Activated CD4-positive, alpha-beta T cell treated with anti-CD3 and anti-CD28 coated beads for 36 hours (primary cell): ENCODE data around the gene GABBR1. TPM values are rescaled to one million over a fixed set of nuclear protein-coding genes. Genes with fewer than 3 reads are reported as not detected.

Source experiments
- ATAC-seq: fragments of 200-7000 bp; cut with Tn5 transposase; one replicate; pipeline ENCODE4 v1.10.0; 2021; ENCODE audit warnings: mild to moderate bottlenecking, moderate library complexity
- CTCF ChIA-PET: fragments of 350-600 bp; sonication (Branson Sonifier 250); formaldehyde crosslinking; loops from one replicate; lab custom pipeline; 2021; ENCODE audit warnings: antibody characterized with exemption; lab: Charles Lee
- POLR2A ChIA-PET: fragments of 350-600 bp; sonication (Branson Sonifier 250); formaldehyde crosslinking; loops from one replicate; lab custom pipeline; 2021; ENCODE audit warnings: antibody characterized with exemption, inconsistent platforms; lab: Charles Lee
- DNase-seq: peaks from one replicate; pipeline ENCODE4 v3.0.0-alpha.2; 2020
- H3K27ac Mint-ChIP-seq: one replicate; pipeline ENCODE4 v1.8.0; 2021; ENCODE audit warnings: mixed read lengths
- H3K27me3 Mint-ChIP-seq: one replicate; pipeline ENCODE4 v1.8.0; 2021; ENCODE audit warnings: mixed read lengths
- H3K36me3 Mint-ChIP-seq: one replicate; pipeline ENCODE4 v1.8.0; 2021; ENCODE audit warnings: low read depth, mixed read lengths
- H3K4me1 Mint-ChIP-seq: one replicate; pipeline ENCODE4 v1.8.0; 2021; ENCODE audit warnings: mixed read lengths
- H3K4me3 Mint-ChIP-seq: one replicate; pipeline ENCODE4 v1.8.0; 2021; ENCODE audit warnings: mild to moderate bottlenecking, moderate library complexity, mixed read lengths
- H3K9me3 Mint-ChIP-seq: one replicate; pipeline ENCODE4 v1.8.0; 2021; ENCODE audit warnings: low read depth, mixed read lengths
- intact Hi-C, 2 experiments: fragments of 100-400 bp; cut with DNase I in 1 of 2; cut with micrococcal nuclease in 1 of 2; formaldehyde crosslinking; loops; one replicate each; pipeline versions ENCODE4 v1.14.2 to v1.15.1; 2022 to 2024; cut with DNase I, micrococcal nuclease
- total RNA-seq, 2 experiments: library from RNA; stranded (reverse); gene quantifications; one replicate each; pipeline ENCODE4 v1.2.3, GENCODE V29; 2021

GABBR1 gene
- total RNA-seq, 2 experiments from 2014 or later = 25.8 to 35.9 TPM

- CTCF ChIA-PET = interaction anchor here (0.6 to 2.0 kb wide), 5 partner anchors 8 to 924 kb away, joined by 3 to 7 read pairs (median 3); no protein-coding TSS in a partner anchor
Observed at GRCh38 chr6:29597184-29597583, 35.8 kb downstream of the GABBR1 start.

GRCh38 chr6:29596381-29596900 is 36.5 kb downstream of the GABBR1 start:
- Mint-ChIP-seq H3K27ac (no peak overlapping the region), H3K36me3 (peaks cover 2% of the 10 kb centered on the region), H3K27me3 (no peaks in the 10 kb centered on the region), H3K9me3 (no peaks in the 10 kb centered on the region), H3K4me1 (no peaks in the 10 kb centered on the region), H3K4me3 (no peak overlapping the region)
- no peak for ATAC-seq
- no peak for DNase-seq
- POLR2A ChIA-PET = interaction anchor here (0.7 kb wide), 1 partner anchor 58 kb away, joined by 5 read pairs; no protein-coding TSS in a partner anchor
- intact Hi-C loops = loop anchor here in 1 of 2 experiments (10.0 kb wide), 2 partner anchors 552 to 762 kb away; partner anchors contain the start of gene OR2W1
- CTCF ChIA-PET = interaction anchor here (2.0 kb wide), 1 partner anchor 11 kb away, joined by 4 read pairs; no protein-coding TSS in a partner anchor

More at GRCh38 chr6:29597184-29597583, 35.8 kb downstream of the GABBR1 start:
- Mint-ChIP-seq H3K4me1 (no peaks in the 10 kb centered on the region), H3K4me3 (no peak overlapping the region), H3K27ac (no peak overlapping the region), H3K9me3 (no peaks in the 10 kb centered on the region), H3K36me3 (peaks cover 3% of the 10 kb centered on the region), H3K27me3 (no peaks in the 10 kb centered on the region)
- no peak for ATAC-seq
- intact Hi-C loops = loop anchor here in 1 of 2 experiments (10.0 kb wide), 2 partner anchors 552 to 762 kb away; partner anchors contain the start of gene OR2W1
- no peak for DNase-seq
- POLR2A ChIA-PET = no interaction called here

- Mint-ChIP-seq H3K9me3 (no peaks in the 10 kb centered on the region), H3K4me3 (no peak overlapping the region), H3K36me3 (no peaks in the 10 kb centered on the region), H3K4me1 (no peaks in the 10 kb centered on the region), H3K27me3 (peaks cover 2% of the 10 kb centered on the region), H3K27ac (no peak overlapping the region)
- no peak for ATAC-seq
- intact Hi-C loops = loop anchor here in 1 of 2 experiments (10.0 kb wide), 2 partner anchors 549 to 759 kb away; partner anchors contain the start of gene OR2W1
- CTCF ChIA-PET = no interaction called here
- POLR2A ChIA-PET = no interaction called here
- DNase-seq = no peak
Observed at GRCh38 chr6:29593199-29593855, 39.7 kb downstream of the GABBR1 start.

- no peak overlapping the region for H3K4me3 Mint-ChIP-seq
Observed at GRCh38 chr6:29591677-29592076, 41.3 kb downstream of the GABBR1 start.

GRCh38 chr6:29590218-29590808 is 42.7 kb downstream of the GABBR1 start:
- Mint-ChIP-seq H3K27ac (no peak overlapping the region), H3K36me3 (no peaks in the 10 kb centered on the region), H3K4me3 (no peak overlapping the region), H3K27me3 (peaks cover 2% of the 10 kb centered on the region), H3K4me1 (no peaks in the 10 kb centered on the region), H3K9me3 (no peaks in the 10 kb centered on the region)
- ATAC-seq = no peak
- CTCF ChIA-PET = interaction anchor here (0.7 to 2.1 kb wide), 8 partner anchors 8 to 574 kb away, joined by 3 to 7 read pairs (median 3); no protein-coding TSS in a partner anchor
- DNase-seq = no peak
- intact Hi-C loops = loop anchor here in 1 of 2 experiments (10.0 kb wide), 2 partner anchors 546 to 756 kb away; partner anchors contain the start of gene OR2W1
- POLR2A ChIA-PET = no interaction called here

More at GRCh38 chr6:29591677-29592076, 41.3 kb downstream of the GABBR1 start:
- H3K27me3 Mint-ChIP-seq = peaks cover 2% of the 10 kb centered on the region
- no peaks in the 10 kb centered on the region for H3K9me3 Mint-ChIP-seq
- POLR2A ChIA-PET = no interaction called here
- ATAC-seq (no peak), DNase-seq (no peak)
- no peaks in the 10 kb centered on the region for H3K36me3 Mint-ChIP-seq
- intact Hi-C loops = loop anchor here in 1 of 2 experiments (10.0 kb wide), 2 partner anchors 547 to 757 kb away; partner anchors contain the start of gene OR2W1
- CTCF ChIA-PET = interaction anchor here (1.3 kb wide), 1 partner anchor 22 kb away, joined by 3 read pairs; no protein-coding TSS in a partner anchor
- no peak overlapping the region for H3K27ac Mint-ChIP-seq
- H3K4me1 Mint-ChIP-seq = no peaks in the 10 kb centered on the region

- POLR2A ChIA-PET = no interaction called here
- Mint-ChIP-seq H3K4me3 (no peak overlapping the region), H3K27ac (no peak overlapping the region), H3K4me1 (no peaks in the 10 kb centered on the region), H3K36me3 (no peaks in the 10 kb centered on the region), H3K27me3 (peaks cover 2% of the 10 kb centered on the region), H3K9me3 (no peaks in the 10 kb centered on the region)
- intact Hi-C loops = loop anchor here (1.0 to 10.0 kb wide), 4 partner anchors 545 to 903 kb away; partner anchors contain the start of gene OR2W1 (in 1 of the 2)
- ATAC-seq (peak; percentile 71), DNase-seq (peak; percentile 69)
- CTCF ChIA-PET = interaction anchor here (0.7 to 2.1 kb wide), 9 partner anchors 9 to 573 kb away, joined by 3 to 7 read pairs (median 3); no protein-coding TSS in a partner anchor
Observed at GRCh38 chr6:29589423-29590048, 43.4 kb downstream of the GABBR1 start.

- CTCF ChIA-PET = interaction anchor here (0.8 to 1.5 kb wide), 2 partner anchors 63 to 65 kb away, joined by 3 to 10 read pairs; no protein-coding TSS in a partner anchor
- Mint-ChIP-seq H3K27me3 (peaks cover 12% of the 10 kb centered on the region), H3K27ac (no peak within 1 kb of the TSS), H3K9me3 (no peaks in the 10 kb centered on the region), H3K4me1 (no peaks in the 10 kb centered on the region), H3K4me3 (no peak within 1 kb of the TSS), H3K36me3 (no peaks in the 10 kb centered on the region)
- ATAC-seq (no peak), DNase-seq (no peak)
- POLR2A ChIA-PET = no interaction called here
- intact Hi-C loops = no loop called here
Observed at GRCh38 chr6:29584821-29585220, 48.2 kb downstream of the GABBR1 start, which contains the start of gene OR2H2. Gene OR2H2 (plus strand): TSS chr6:29585121. CDS start chr6:29587945, 2,824 bp downstream.

GRCh38 chr6:29577544-29577943 is 55.4 kb downstream of the GABBR1 start:
- ATAC-seq (no peak), DNase-seq (no peak)
- H3K27ac Mint-ChIP-seq = no peak overlapping the region
- ChIA-PET POLR2A (no interaction called here), CTCF (no interaction called here)
- peaks cover 38% of the 10 kb centered on the region for H3K27me3 Mint-ChIP-seq
- H3K9me3 Mint-ChIP-seq = no peaks in the 10 kb centered on the region
- no peaks in the 10 kb centered on the region for H3K36me3 Mint-ChIP-seq
- no peaks in the 10 kb centered on the region for H3K4me1 Mint-ChIP-seq
- no peak overlapping the region for H3K4me3 Mint-ChIP-seq
- intact Hi-C loops = no loop called here

- H3K4me1 Mint-ChIP-seq = no peaks in the 10 kb centered on the region
- intact Hi-C loops = no loop called here
- ChIA-PET POLR2A (no interaction called here), CTCF (no interaction called here)
- H3K9me3 Mint-ChIP-seq = no peaks in the 10 kb centered on the region
- H3K27me3 Mint-ChIP-seq = peaks cover 44% of the 10 kb centered on the region
- no peak overlapping the region for H3K27ac Mint-ChIP-seq
- no peaks in the 10 kb centered on the region for H3K36me3 Mint-ChIP-seq
- no peak overlapping the region for H3K4me3 Mint-ChIP-seq
- DNase-seq (no peak), ATAC-seq (no peak)
Observed at GRCh38 chr6:29576056-29576455, 56.9 kb downstream of the GABBR1 start.

GRCh38 chr6:29567991-29568390 is 65.0 kb downstream of the GABBR1 start:
- no peaks in the 10 kb centered on the region for H3K4me1 Mint-ChIP-seq
- peaks cover 46% of the 10 kb centered on the region for H3K27me3 Mint-ChIP-seq
- no peak overlapping the region for H3K4me3 Mint-ChIP-seq
- DNase-seq (no peak), ATAC-seq (no peak)
- intact Hi-C loops = no loop called here
- ChIA-PET CTCF (no interaction called here), POLR2A (no interaction called here)
- H3K9me3 Mint-ChIP-seq = no peaks in the 10 kb centered on the region
- H3K27ac Mint-ChIP-seq = no peak overlapping the region
- H3K36me3 Mint-ChIP-seq = no peaks in the 10 kb centered on the region

- H3K4me3 Mint-ChIP-seq = no peak overlapping the region
- POLR2A ChIA-PET = no interaction called here
Observed at GRCh38 chr6:29567541-29567940, 65.4 kb downstream of the GABBR1 start.

More at GRCh38 chr6:29567541-29567940, 65.4 kb downstream of the GABBR1 start:
- CTCF ChIA-PET = no interaction called here
- intact Hi-C loops = no loop called here
- ATAC-seq (no peak), DNase-seq (no peak)
- Mint-ChIP-seq H3K9me3 (no peaks in the 10 kb centered on the region), H3K27me3 (peaks cover 50% of the 10 kb centered on the region), H3K27ac (no peak overlapping the region), H3K4me1 (no peaks in the 10 kb centered on the region), H3K36me3 (no peaks in the 10 kb centered on the region)
